Heart left ventricle (tissue), 16 donors: ENCODE results near the gene SCAND1. TPM values are rescaled to one million over a fixed set of nuclear protein-coding genes. Genes with fewer than 3 reads are reported as not detected.
"Not testable (repeated sequence)": the region's sequence is repeated elsewhere in the genome, so short reads cannot be mapped to it uniquely, and the experiment has no call there.

ENCODE experiments used
- ATAC-seq, 4 donors: fragments of 200-7000 bp; cut with Tn5 transposase; one replicate each; pipeline ENCODE4 v1.9.1; 2020 to 2022; ENCODE audit warnings: moderate library complexity in 4 of 4, mild to moderate bottlenecking in 3 of 4, moderate number of reproducible peaks in 1 of 4
- DNase-seq, 5 donors: peaks; one replicate each; pipeline ENCODE4 v3.0.0-alpha.2; 2020
- H3K27ac ChIP-seq, 12 donors: fragments of 200-600 bp; sonication (generic) in 4 of 12; one replicate each; pipeline versions ENCODE4 v1.5.0 to v1.8.0; 2016 to 2022; ENCODE audit warnings: mild to moderate bottlenecking in 2 of 12
- H3K27me3 ChIP-seq, 9 donors: fragments of 200-600 bp; sonication (generic) in 2 of 9; one replicate each; pipeline versions ENCODE4 v1.5.1 to v1.8.0; 2016 to 2022; ENCODE audit warnings: mild to moderate bottlenecking in 3 of 9
- H3K36me3 ChIP-seq, 9 donors: fragments of 200-600 bp; sonication (generic) in 2 of 9; one replicate each; pipeline versions ENCODE4 v1.5.0 to v1.8.0; 2018 to 2022; ENCODE audit warnings: mild to moderate bottlenecking in 2 of 9
- H3K4me1 ChIP-seq, 12 donors: fragments of 200-600 bp; sonication (generic) in 4 of 12; one replicate each; pipeline versions ENCODE4 v1.5.0 to v1.8.0; 2016 to 2022; ENCODE audit warnings: mild to moderate bottlenecking in 3 of 12
- H3K4me3 ChIP-seq, 12 donors: fragments of 200-600 bp; sonication (generic) in 4 of 12; one replicate each; pipeline versions ENCODE4 v1.5.0 to v1.8.0; 2017 to 2022; ENCODE audit warnings: mild to moderate bottlenecking in 9 of 12, moderate library complexity in 4 of 12
- H3K9me3 ChIP-seq, 12 donors: fragments of 200-600 bp; sonication (generic) in 4 of 12; one replicate each; pipeline versions ENCODE4 v1.5.0 to v1.8.0; 2016 to 2022; ENCODE audit warnings: mild to moderate bottlenecking in 1 of 12
- CTCF ChIP-seq, 12 donors: fragments of 200-600 bp; sonication (generic) in 4 of 12; IDR thresholded peaks; one replicate each; pipeline versions ENCODE4 v1.5.0 to v1.8.0; 2018 to 2022; ENCODE audit warnings: antibody characterized with exemption in 12 of 12, mild to moderate bottlenecking in 5 of 12
- POLR2A ChIP-seq, 2 donors: fragments of 450-650 bp; IDR thresholded peaks; one replicate each; pipeline ENCODE4 v1.6.1; 2017; ENCODE audit warnings: antibody characterized with exemption in 2 of 2, mild to moderate bottlenecking in 2 of 2, moderate library complexity in 2 of 2
- WGBS, 4 donors: extraction: QIAGEN DNeasy Blood & Tissue Kit in 2 of 4; methylation state at CpG; one replicate each; pipeline versions ENCODE4 v1.1.5 to v1.1.7; 2013 to 2018; 5-methylcytosine and 5-hydroxymethylcytosine counted together
- intact Hi-C, 10 donors: fragments of 100-400 bp; cut with DNase I; formaldehyde crosslinking; loops; one replicate each; pipeline versions ENCODE4 v1.11.1 to v1.14.2; 2022
- long read RNA-seq, 3 donors: library from polyadenylated mRNA; unstranded; transcript quantifications; one replicate each; pipeline ENCODE4 v2.0.0, GENCODE V29; 2020 to 2021
- polyA plus RNA-seq, 2 donors: library from polyadenylated mRNA; stranded (reverse); fragments of 200-250 nt; gene quantifications; one replicate each; pipeline ENCODE4 v1.2.3, GENCODE V29; 2013
- total RNA-seq, 9 donors: library from RNA; depleted of rRNA in 2 of 9; stranded (reverse); fragments of >200 nt in 2 of 9; fragmentation: NEBNext Ultra II Directional in 3 of 9; extraction: Animal tissue kit (Norgen Biotek cat#: 25700) in 3 of 9; gene quantifications; one replicate each; pipeline versions ENCODE4 v1.1.0 to v1.2.4, GENCODE V29; 2016 to 2023
- donor health status: ischemic (EF 13 %, LVEDD 7.1; RV severe dilation, severe dysfunction).
- donor health status: healthy with polysubstance abuse.
- donor health status: DM: no; HTN: yes; CAD: no.
- donor health status: DM: no; HTN: no; CAD: no.
- donor health status: ischemic (EF 25% LVEDD 6.9; RV normal size, moderate dysfunction).
- donor health status: ischemic (EF 25% LVEDD 5.7; RV mildly dilated, moderate dysfunction).
- donor health status: healthy.
- donor health status: DM: yes; HTN: yes; CAD: no.
- donor health status: ischemic (EF 35%, LVEDD 5.7; RV mildly dilated, moderate dysfunction).
- donor health status: nonischemic (EF 11% LVEDD 7.7; RV severe dilation, severe dysfunction).
- donor health status: DM: yes; HTN: yes; CAD: no.
- donor health status: PGD.
- donor health status: ischemic (EF 29% LVEDD 5.4; RV normal size, mild dysfunction).
- donor health status: nonischemic (EF 23%, LVEDD 6.1; RV moderate dilation, normal function).

The SCAND1 gene
- total RNA-seq (100 to 1,000 TPM in 2 of 9 donors, 10 to 100 TPM in 7; 30.8 to 106 (median 50.5) TPM), polyA plus RNA-seq (100 to 1,000 TPM in 1 of 2 donors, 10 to 100 TPM in 1; 88.5 to 133 TPM)
- long read RNA-seq, donor 1, transcript SCAND1-201 (2 exons, 902 nt): major isoform, 31 of 67 reads
- long read RNA-seq, donor 1, partial matches to known transcripts: 0 of 67 reads
- long read RNA-seq, donor 1, other reads (novel, unspliced or antisense): 36 of 67 reads
- long read RNA-seq, donor 2, transcript SCAND1-201 (2 exons, 902 nt): major isoform, 17 of 56 reads
- long read RNA-seq, donor 2, partial matches to known transcripts: 0 of 56 reads
- long read RNA-seq, donor 2, other reads (novel, unspliced or antisense): 39 of 56 reads
- long read RNA-seq, donor 3, transcript SCAND1-201 (2 exons, 902 nt): major isoform, 21 of 54 reads
- long read RNA-seq, donor 3, partial matches to known transcripts: 33 of 54 reads
- long read RNA-seq, donor 3, other reads (novel, unspliced or antisense): 0 of 54 reads

GRCh38 chr20:35954200-35954906 is at the start of gene SCAND1:
Gene SCAND1 (minus strand): TSS chr20:35954502. CDS start chr20:35954284, 218 bp downstream.
- Histone ChIP-seq H3K27ac (peak within 1 kb of the TSS; percentile 95 to 100 (median 97)), H3K27me3 (no peaks in the 10 kb centered on the region), H3K4me3 (peak within 1 kb of the TSS; percentile 69 to 96 (median 84)), H3K36me3 (peaks cover 0 to 9% (median 0%) of the 10 kb centered on the region in 9 donors), H3K9me3 (no peaks in the 10 kb centered on the region), H3K4me1 (peaks cover 4 to 32% (median 21%) of the 10 kb centered on the region in 12 donors)
- TF ChIP-seq POLR2A (IDR thresholded peaks at IDR 0.05): peak in 1 of 2 donors; percentile 82
- peak; percentile 92 to 100 (median 98) for TF ChIP-seq CTCF (IDR thresholded peaks at IDR 0.05)
- peak; percentile 93 to 94 (median 94) for ATAC-seq
- WGBS, 4 donors: 0 to 1% (median 0%) methylated on average over 33 to 76 of the region's 76 CpGs
- DNase-seq: peak; percentile 94 to 96 (median 96)
- intact Hi-C loops: loop anchor here in 1 of 10 donors (5.0 kb wide), 1 partner anchor 98 kb away; no protein-coding TSS in a partner anchor

DNA sequence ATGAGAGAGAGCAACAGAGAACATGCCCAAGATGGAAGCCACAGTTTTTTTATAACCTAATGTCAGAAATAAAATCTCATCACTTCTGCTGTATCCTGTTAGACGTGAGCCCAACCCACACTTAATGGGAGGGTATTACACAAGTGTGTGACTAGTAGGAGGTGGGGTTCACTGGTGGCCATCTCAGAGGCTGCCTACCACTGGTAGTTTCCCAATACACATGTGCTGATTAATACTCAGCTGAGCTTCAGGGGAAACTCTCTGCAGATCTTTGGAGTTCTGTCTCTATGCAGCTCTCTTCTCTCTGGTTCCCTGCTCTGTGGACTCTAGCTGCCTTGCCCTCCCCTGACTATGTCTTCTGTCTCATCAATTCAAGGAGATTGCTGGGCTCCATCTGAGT is 49.7 kb upstream of the SCAND1 start:
- WGBS, 4 donors: 76 to 92% (median 82%) methylated on average over 1 of the region's 1 CpG
- no peaks in the 10 kb centered on the region for H3K27me3 ChIP-seq
- H3K4me3 ChIP-seq: no peak overlapping the region
- H3K9me3 ChIP-seq: peaks cover 0 to 24% (median 0%) of the 10 kb centered on the region in 12 donors
- no peaks in the 10 kb centered on the region for H3K36me3 ChIP-seq
- no peak overlapping the region for H3K27ac ChIP-seq
- ATAC-seq (no peak), DNase-seq (no peak)
- H3K4me1 ChIP-seq: no peaks in the 10 kb centered on the region
- intact Hi-C loops: no loop called here
- TF ChIP-seq CTCF (IDR thresholded peaks at IDR 0.05) (no peak), POLR2A (IDR thresholded peaks at IDR 0.05) (no peak)

DNA sequence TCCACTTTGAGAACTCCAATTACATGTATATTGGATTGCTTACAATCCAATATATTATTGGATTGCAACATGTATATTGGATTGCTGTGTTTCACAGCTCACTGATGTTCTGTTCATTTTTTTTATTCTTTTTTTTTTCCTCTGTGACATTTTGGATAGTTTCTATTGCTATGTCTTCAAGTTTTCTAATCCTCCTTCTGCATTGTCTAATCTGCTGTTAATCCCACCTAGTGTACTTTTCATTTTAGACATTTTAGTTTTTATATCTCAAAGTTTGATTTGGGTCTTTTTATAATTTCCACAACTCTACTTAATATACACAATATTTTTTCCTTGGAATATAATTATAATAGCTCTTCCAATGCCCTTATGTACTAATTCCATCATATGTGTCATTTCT is 48.6 kb upstream of the SCAND1 start:
- ATAC-seq: no peak
- intact Hi-C loops: no loop called here
- Histone ChIP-seq H3K36me3 (no peaks in the 10 kb centered on the region), H3K4me3 (no peak overlapping the region), H3K4me1 (no peaks in the 10 kb centered on the region), H3K9me3 (peaks cover 0 to 24% (median 0%) of the 10 kb centered on the region in 12 donors), H3K27me3 (no peaks in the 10 kb centered on the region), H3K27ac (no peak overlapping the region)
- no peak for TF ChIP-seq POLR2A (IDR thresholded peaks at IDR 0.05)
- TF ChIP-seq CTCF (IDR thresholded peaks at IDR 0.05): no peak
- no peak for DNase-seq

DNA sequence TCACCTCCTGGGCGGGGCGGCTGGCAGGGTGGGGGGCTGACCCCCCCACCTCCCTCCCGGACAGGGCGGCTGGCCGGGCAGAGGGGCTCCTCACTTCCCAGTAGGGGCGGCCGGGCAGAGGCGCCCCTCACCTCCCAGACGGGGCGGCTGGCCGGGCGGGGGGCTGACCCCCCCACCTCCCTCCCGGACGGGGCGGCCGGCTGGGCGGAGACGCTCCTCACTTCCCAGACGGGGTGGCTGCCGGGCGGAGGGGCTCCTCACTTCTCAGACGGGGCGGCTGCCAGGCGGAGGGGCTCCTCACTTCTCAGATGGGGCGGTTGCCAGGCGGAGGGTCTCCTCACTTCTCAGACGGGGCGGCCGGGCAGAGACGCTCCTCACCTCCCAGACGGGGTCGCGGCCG is 47.0 kb upstream of the SCAND1 start:
- H3K27ac ChIP-seq, H3K36me3 ChIP-seq, intact Hi-C loops, H3K4me1 ChIP-seq, H3K27me3 ChIP-seq, H3K4me3 ChIP-seq, DNase-seq, ATAC-seq: not testable (repeated sequence)
- peaks cover 0 to 24% (median 0%) of the 10 kb centered on the region in 12 donors for H3K9me3 ChIP-seq
- 94 to 100% (median 98%) methylated on average over 6 to 24 of the region's 34 CpGs; no CpG with 5 or more reads in 1 of the 4 donors for WGBS, 4 donors

DNA sequence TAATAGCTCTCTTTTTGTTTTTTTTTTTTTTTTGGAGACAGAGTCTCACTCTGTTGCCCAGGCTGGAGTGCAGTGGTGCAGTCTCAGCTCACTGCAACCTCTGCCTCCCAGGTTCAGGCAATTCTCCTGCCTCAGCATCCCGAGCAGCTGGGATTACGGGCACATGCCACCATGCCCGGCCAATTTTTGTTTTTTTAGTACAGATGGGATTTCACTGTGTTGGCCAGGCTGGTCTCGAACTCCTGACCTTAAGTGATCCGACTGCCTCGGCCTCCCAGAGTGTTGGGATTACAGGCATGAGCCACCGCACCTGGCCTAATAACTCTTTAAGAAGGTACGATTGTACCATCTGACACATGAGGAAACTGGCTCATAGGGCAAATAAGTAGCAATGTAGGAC is 42.2 kb upstream of the SCAND1 start:
- H3K27me3 ChIP-seq, H3K27ac ChIP-seq, H3K4me3 ChIP-seq, H3K4me1 ChIP-seq, ATAC-seq, DNase-seq, H3K36me3 ChIP-seq: not testable (repeated sequence)
- WGBS, 4 donors: 92 to 96% (median 95%) methylated on average over 8 of the region's 8 CpGs
- intact Hi-C loops: loop anchor here in 4 of 10 donors (5.0 to 10.0 kb wide), 4 partner anchors 198 to 441 kb away; no protein-coding TSS in a partner anchor
- H3K9me3 ChIP-seq: peaks cover 0 to 12% (median 0%) of the 10 kb centered on the region in 12 donors
